Measurements from ENCODE around the gene GPR22.

GPR22 gene

DNA sequence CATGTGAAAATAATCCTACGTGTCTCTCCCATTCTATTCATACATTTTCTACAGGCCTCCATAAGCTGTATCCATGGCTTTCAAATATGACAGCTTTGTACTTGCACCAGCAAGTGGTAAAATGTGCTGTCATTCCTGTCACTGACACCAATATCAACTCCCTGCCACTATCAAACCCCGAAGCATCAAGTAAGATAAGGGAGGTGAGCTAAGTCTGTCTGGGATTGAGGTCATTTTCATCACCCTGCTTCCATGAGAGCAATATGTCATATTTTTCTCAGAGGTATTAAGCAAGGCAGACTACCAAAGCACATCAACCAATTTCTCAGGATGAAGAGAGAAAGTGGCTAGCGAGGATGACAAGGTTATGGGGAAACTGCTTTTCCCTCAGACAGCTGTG lies 11.1 kb downstream of the GPR22 start:
- DNase-seq = no peak

- DNase-seq = no peak
Observed at GRCh38 chr7:107482571-107482970, 12.7 kb downstream of the GPR22 start.

GRCh38 chr7:107486041-107486440 lies 16.2 kb downstream of the GPR22 start:
- DNase-seq = no peak

DNA sequence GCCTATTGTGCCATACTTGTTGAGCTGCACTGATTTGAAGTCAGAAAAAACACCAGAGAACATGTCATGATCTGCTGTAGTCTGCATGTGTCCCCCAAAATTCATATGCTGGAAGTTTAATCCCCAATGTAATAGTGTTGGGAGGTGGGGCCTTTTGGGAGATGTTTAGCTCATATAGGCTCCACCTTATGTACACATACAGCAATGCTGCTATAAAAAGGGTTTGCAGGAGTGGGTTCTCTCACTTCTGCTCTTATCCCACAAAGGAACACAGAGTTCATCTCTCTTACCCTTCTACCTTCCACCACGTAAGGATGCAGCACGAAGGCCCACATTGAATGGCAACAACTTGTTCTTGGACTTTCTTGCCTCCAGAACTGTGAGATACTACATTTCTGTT lies 23.0 kb downstream of the GPR22 start:
- DNase-seq = no peak

GRCh38 chr7:107494315-107494751 lies 24.5 kb downstream of the GPR22 start:
- no peak for DNase-seq

DNA sequence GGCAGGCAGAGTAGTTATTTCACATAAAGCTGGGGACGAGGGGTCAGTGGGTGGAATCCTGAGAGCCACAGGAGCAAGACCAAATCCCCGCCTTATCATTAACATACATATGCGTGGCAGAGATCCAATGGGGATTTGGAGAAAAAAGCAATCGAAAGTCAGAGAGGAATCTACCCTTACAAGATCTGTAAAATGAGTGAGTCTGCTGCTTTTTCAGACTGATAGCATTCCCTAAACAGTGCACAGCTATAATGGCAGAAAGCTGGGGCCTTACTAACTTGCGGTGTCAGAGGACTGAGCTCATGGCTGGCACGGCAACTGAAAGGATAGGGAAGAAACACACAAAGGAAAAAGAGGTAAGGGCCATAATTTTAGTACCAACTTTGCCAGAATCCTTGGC lies 25.0 kb downstream of the GPR22 start:
- no peak for DNase-seq

- no peak for DNase-seq
Observed at GRCh38 chr7:107495516-107495915, 25.7 kb downstream of the GPR22 start.

DNA sequence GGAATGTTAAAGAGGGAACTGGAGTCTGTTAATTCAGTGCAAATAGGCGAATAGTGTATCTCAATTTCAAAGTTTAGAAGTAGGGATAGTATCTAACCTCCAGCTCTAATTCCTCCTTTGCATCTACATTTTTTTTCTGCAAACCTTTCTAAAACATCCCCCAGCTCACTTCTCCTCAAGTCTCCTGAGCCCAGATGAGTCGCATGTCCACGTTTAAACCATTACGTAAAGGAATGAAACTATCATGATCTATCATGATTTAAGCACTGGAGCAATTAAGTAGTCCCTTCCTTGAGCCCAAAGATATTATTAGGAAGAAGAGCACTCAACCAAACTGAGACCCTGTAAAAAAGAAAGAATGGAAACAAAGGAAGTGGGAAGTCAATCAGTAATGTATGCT lies 29.9 kb downstream of the GPR22 start:
- no peak for DNase-seq

GRCh38 chr7:107501593-107501992 lies 31.7 kb downstream of the GPR22 start:
- no peak for DNase-seq

- DNase-seq = no peak
Observed at GRCh38 chr7:107502154-107502553, 32.3 kb downstream of the GPR22 start.

- no peak for DNase-seq
Observed at GRCh38 chr7:107502797-107503196, 32.9 kb downstream of the GPR22 start.

DNA sequence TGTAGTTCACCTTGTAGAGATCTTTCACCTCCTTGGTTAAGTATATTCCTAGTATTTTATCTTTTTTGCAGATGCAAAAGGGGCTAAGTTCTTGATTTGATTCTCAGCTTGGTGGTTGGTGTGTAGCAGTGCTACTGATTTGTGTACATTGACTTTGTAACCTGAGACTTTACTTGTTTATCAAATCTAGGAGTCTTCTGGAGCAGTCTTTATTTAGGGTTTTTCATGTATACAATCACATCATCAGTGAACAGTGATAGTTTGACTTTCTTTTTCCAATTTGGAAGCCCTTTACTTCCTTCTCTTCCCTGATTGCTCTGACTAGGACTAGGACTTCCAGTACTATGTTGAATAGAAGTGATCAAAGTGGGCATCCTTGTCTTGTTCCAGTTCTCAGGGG lies 33.8 kb downstream of the GPR22 start:
- no peak for DNase-seq

- DNase-seq = no peak
Observed at GRCh38 chr7:107505362-107505761, 35.5 kb downstream of the GPR22 start.

- DNase-seq = no peak
Observed at GRCh38 chr7:107505997-107506673, 36.3 kb downstream of the GPR22 start.

DNA sequence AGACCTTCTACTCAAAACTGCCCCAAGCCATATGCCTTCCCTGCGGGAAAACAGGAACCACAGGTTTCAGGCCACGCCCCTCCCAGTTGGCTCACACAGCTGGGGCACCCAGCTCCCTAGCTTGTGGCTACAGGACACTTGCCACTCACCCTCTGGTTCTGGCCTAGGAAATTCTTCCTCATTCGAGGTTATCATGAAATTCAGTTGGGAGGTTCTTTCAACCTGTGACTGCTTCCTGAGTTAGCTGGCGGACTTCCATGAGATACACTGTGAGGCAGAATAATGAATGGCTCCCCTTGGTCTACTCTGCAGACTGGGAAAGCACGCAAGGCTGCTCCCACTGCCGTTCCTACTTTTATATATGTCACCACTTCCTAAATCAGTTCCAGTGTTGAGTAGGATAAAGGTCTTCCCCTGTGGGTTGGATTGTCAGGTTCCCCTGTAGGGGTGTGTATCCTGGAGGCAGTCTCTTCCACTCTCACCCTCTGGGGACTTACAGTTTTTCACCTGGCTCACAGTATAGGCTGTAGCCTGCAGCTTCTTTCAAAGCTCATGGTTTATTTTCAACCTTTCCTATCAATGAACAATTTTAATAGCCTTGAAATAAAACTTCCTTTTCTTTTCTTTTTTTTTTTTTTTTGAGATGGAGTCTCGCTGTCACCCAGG lies 37.0 kb downstream of the GPR22 start:
- DNase-seq = no peak
